HFFc6 (cell line): ENCODE measurements around the gene MOAP1. TPM values are rescaled to one million over a fixed set of nuclear protein-coding genes. Genes with fewer than 3 reads are reported as not detected.
"Not testable (repeated sequence)": the region's sequence is repeated elsewhere in the genome, so short reads cannot be mapped to it uniquely, and the experiment has no call there.

Source experiments
- DNase-seq: peaks from one replicate; pipeline ENCODE4 v3.0.0-alpha.2; 2018
- H3K27ac Mint-ChIP-seq: 2 replicates; pipeline ENCODE4 v1.8.0; 2020; ENCODE audit warnings: mild to moderate bottlenecking, mixed read lengths
- H3K27me3 Mint-ChIP-seq: 2 replicates; pipeline ENCODE4 v1.8.0; 2021; ENCODE audit warnings: mild to moderate bottlenecking, moderate library complexity, mixed read lengths; ENCODE audit not compliant: insufficient read depth
- H3K36me3 Mint-ChIP-seq: 2 replicates; pipeline ENCODE4 v1.8.0; 2021; ENCODE audit warnings: low read depth, mixed read lengths
- H3K4me1 Mint-ChIP-seq: 2 replicates; pipeline ENCODE4 v1.8.0; 2020; ENCODE audit warnings: low read depth, mixed read lengths
- H3K4me3 Mint-ChIP-seq: 2 replicates; pipeline ENCODE4 v1.8.0; 2020; ENCODE audit warnings: mild to moderate bottlenecking, moderate library complexity, mixed read lengths
- H3K9me3 Mint-ChIP-seq: 2 replicates; pipeline ENCODE4 v1.8.0; 2020; ENCODE audit warnings: mild to moderate bottlenecking, mixed read lengths
- CTCF ChIP-seq: fragments of 200-600 bp; sonication (generic); IDR thresholded peaks from 2 replicates; pipeline ENCODE4 v1.5.0; 2021; ENCODE audit warnings: antibody characterized with exemption, mild to moderate bottlenecking
- long read RNA-seq: library from polyadenylated mRNA; unstranded; transcript quantifications from one replicate; pipeline ENCODE4 v2.0.0, GENCODE V29; 2019
- total RNA-seq, 6 experiments: library from RNA; stranded (reverse); fragmentation: NEBNext Ultra II Directional; extraction: Animal tissue kit (Norgen Biotek cat#: 25700); gene quantifications; 2 replicates in 1 of 6; 3 replicates in 5 of 6; pipeline ENCODE4 v1.2.3, GENCODE V29; 2021

The MOAP1 gene
- total RNA-seq = 10 to 100 TPM; 12.2 to 20.4 (median 14.2) TPM
- long read RNA-seq, transcript MOAP1-201 (3 exons, 2,441 nt) = major isoform, 28 of 37 reads
- long read RNA-seq, transcript MOAP1-202 (2 exons, 2,529 nt) = minor isoform, 5 of 37 reads
- long read RNA-seq, partial matches to known transcripts = 0 of 37 reads
- long read RNA-seq, other reads (novel, unspliced or antisense) = 4 of 37 reads

DNA sequence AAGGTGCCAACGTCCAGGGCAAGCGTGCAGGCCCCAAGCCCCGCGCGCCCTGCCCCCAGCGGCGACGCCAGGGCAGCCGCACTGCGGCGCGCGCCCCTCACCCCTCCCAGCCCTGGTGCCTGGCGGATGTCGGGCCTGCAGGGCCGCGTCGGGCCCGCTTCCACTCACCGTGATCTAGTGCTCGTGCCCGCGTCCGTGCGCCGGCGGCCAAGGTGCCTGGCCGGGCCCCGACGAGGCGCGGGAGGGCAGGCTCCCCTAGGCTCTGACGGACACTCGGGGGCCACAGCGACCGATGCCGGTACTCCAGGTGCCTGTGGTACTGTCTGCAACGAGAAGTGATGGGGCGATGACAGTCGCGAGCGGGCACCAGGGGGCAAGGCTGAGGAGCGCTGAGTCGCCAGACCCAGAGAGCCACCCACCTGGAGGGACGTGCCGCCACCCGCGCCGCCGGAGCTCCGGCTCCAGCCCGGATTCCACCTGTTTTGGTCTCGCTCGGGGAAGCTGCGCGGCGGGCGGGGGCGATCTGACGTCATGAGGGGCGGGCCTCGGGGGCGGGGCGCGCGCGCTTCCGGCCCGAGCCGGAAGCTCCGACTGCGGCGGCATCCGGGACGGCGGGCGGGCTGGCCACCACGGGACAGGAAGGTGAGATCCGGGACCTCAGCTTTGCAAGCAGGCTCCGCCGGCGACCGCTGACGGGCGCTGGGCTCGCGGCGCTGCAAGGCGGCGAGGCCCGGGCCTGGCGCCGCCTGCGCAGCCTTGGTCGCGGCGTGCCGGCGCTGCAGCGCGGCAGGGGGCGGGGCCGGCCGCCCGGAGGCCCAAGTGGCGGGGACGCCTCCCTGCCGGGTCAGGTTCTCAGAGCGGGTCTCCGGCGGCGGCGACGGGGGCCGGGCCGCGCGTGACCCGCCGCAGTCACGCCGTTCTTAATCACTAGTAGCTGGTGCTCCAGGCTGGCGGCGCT is at the start of gene MOAP1, which contains the start of gene LYSET:
Gene MOAP1, minus strand, starts transcription at position 507 of the 958 bp plus-strand sequence. CDS start 655 bp downstream, outside the sequence.
Gene LYSET, plus strand, starts transcription at position 927 of the 958 bp plus-strand sequence. CDS start 89 bp downstream, outside the sequence.
- peak; percentile 55 for TF ChIP-seq CTCF
- H3K27me3 Mint-ChIP-seq = no peaks in the 10 kb centered on the region
- H3K36me3 Mint-ChIP-seq = peaks cover 9% of the 10 kb centered on the region
- peaks cover 36% of the 10 kb centered on the region for H3K4me1 Mint-ChIP-seq
- peak within 1 kb of the TSS; percentile 95 for H3K27ac Mint-ChIP-seq
- DNase-seq = peak; percentile 85
- no peaks in the 10 kb centered on the region for H3K9me3 Mint-ChIP-seq
- H3K4me3 Mint-ChIP-seq = peak within 1 kb of the TSS; percentile 98

GRCh38 chr14:93233078-93233477 is 48.4 kb upstream of the MOAP1 start:
- not testable (repeated sequence) for H3K27me3 Mint-ChIP-seq, H3K9me3 Mint-ChIP-seq, H3K4me3 Mint-ChIP-seq, H3K27ac Mint-ChIP-seq, H3K36me3 Mint-ChIP-seq, DNase-seq
- H3K4me1 Mint-ChIP-seq = peaks cover 46% of the 10 kb centered on the region

DNA sequence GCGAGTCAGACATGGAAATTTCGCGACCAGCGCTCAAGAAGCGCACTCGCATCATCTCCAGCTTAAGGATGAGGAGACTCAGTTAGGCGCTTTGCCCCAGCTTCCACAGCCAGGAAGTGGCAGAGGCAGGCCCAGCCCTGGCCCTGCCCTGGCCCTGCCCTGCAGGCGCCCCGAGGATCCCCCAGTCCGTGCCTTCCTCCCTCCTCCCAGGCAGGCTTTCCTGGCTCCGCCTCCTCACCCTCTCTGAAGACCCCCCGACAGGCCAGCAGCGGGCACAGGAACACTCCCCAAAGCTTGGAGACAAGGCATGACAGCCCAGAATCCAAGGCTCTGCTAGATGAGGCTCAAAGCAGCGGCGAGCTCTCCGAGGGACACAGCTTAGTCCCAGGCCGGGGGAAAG is 47.5 kb upstream of the MOAP1 start:
- peaks cover 46% of the 10 kb centered on the region for H3K4me1 Mint-ChIP-seq
- no peaks in the 10 kb centered on the region; the same call in 1 of the 2 replicates for H3K27me3 Mint-ChIP-seq
- DNase-seq = no peak
- H3K4me3 Mint-ChIP-seq = peak overlapping the region; percentile 91
- peaks cover 5% of the 10 kb centered on the region; the same call in 1 of the 2 replicates for H3K36me3 Mint-ChIP-seq
- TF ChIP-seq CTCF = no peak
- H3K27ac Mint-ChIP-seq = peak overlapping the region; percentile 85; the same call in 1 of the 2 replicates
- H3K9me3 Mint-ChIP-seq = no peaks in the 10 kb centered on the region

- Mint-ChIP-seq H3K27ac (peak overlapping the region; percentile 85), H3K4me1 (peaks cover 46% of the 10 kb centered on the region), H3K9me3 (no peaks in the 10 kb centered on the region), H3K36me3 (peaks cover 10% of the 10 kb centered on the region; the same call in 1 of the 2 replicates), H3K27me3 (no peaks in the 10 kb centered on the region; the same call in 1 of the 2 replicates), H3K4me3 (peak overlapping the region; percentile 91)
- TF ChIP-seq CTCF = no peak
- peak; percentile 43 for DNase-seq
These were observed 46.7 kb upstream of the MOAP1 start for GRCh38 chr14:93231129-93231979.

DNA sequence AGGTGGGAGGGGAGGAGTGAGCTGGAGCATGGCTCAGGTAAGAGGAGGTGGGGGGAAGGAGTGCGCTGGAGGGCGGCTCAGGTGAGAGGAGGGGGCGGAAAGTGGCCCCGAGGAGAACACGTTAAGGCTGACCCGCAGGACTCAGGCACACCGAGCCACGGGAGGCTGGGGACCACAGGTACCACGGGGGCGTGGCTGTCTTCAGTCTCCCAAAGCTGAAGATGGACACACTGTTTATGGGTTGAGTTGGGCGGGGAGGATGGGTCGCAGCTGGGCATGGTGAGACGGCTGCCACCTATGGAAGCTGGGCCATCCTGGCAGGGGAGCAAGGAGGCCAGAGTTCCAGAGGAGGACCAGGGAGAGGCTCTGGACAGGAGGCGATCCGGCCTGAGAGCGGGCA is 45.8 kb upstream of the MOAP1 start:
- H3K4me1 Mint-ChIP-seq = peaks cover 38% of the 10 kb centered on the region
- H3K36me3 Mint-ChIP-seq = peaks cover 10% of the 10 kb centered on the region; the same call in 1 of the 2 replicates
- DNase-seq = no peak
- H3K27me3 Mint-ChIP-seq = no peaks in the 10 kb centered on the region; the same call in 1 of the 2 replicates
- no peak for TF ChIP-seq CTCF
- H3K4me3 Mint-ChIP-seq = peak overlapping the region; percentile 91
- H3K27ac Mint-ChIP-seq = peak overlapping the region; percentile 85; the same call in 1 of the 2 replicates
- H3K9me3 Mint-ChIP-seq = no peaks in the 10 kb centered on the region
